HuH-7.5 (cell line): ENCODE data around the gene ADAM22.

Experiments used
- DNase-seq: peaks from one replicate; pipeline ENCODE4 v3.0.0; 2011; ENCODE audit warnings: low spot score

The ADAM22 gene

GRCh38 chr7:88041583-88041982 is 107.5 kb downstream of the ADAM22 start:
- no peak for DNase-seq

- no peak for DNase-seq
Measured at GRCh38 chr7:88042157-88042556, 108.1 kb downstream of the ADAM22 start.

DNA sequence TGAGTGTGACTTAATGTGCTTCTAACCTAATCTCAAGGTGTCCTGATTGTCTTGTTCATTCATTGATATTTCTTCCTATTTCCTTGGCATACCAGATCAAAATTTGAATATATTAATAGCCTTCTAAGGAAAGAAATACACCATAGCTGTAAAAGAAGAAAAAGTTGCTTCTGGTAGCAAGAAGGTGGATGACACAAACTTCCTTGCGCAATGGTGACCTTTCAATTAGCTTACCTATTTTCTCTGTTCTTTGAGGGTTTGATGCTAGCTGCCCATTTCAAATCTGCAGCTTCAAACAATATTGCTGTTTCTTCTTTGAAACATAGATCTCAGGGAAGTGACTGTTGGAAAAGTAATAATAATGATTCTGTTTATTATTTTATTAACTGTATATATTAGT is 108.8 kb downstream of the ADAM22 start:
- no peak for DNase-seq

GRCh38 chr7:88044069-88044468 is 110.0 kb downstream of the ADAM22 start:
- DNase-seq = no peak

GRCh38 chr7:88046839-88047573 is 113.0 kb downstream of the ADAM22 start:
- no peak for DNase-seq

DNA sequence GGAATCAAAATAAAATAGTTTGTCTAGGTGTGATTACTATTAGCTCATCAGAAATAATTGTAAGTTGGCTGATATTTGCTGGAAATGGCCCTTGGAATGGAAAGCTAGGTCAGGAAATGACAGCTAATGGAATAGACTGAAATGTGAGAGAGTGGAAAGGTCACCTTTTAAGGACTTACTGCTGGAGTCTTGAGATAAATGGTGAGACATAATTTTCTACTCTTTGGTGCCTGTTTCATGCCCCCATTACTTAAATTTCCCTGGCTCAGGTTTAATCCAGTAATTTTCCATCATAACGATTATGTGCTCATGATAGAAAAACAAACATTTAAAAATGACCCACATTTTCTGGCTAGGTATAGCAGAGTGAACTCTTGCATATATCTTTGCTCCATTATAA is 123.6 kb downstream of the ADAM22 start:
- DNase-seq = no peak

DNA sequence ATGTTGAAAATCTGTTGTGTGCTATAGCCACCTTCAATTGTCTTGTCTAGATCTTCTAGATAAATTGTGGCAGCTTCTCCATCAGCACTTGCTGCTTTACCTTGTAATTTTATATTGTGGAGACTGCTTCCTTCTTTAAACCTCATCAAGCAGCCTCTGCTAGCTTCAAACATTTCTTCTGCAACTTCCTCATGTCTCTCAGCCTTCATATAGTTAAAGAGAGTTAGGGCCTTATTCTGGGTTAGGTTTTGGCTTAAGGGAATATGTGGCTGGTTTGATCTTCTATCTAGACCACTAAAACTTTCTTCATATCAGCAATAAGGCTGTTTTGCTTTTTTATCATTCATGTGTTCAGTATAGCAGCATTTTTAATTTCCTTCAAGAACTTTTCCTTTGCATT is 128.2 kb downstream of the ADAM22 start:
- no peak for DNase-seq

- DNase-seq = no peak
Measured at GRCh38 chr7:88069093-88069492, 135.0 kb downstream of the ADAM22 start.

- no peak for DNase-seq
Measured at GRCh38 chr7:88071994-88072714, 138.1 kb downstream of the ADAM22 start.

GRCh38 chr7:88072715-88073055 is 138.6 kb downstream of the ADAM22 start:
- no peak for DNase-seq

DNA sequence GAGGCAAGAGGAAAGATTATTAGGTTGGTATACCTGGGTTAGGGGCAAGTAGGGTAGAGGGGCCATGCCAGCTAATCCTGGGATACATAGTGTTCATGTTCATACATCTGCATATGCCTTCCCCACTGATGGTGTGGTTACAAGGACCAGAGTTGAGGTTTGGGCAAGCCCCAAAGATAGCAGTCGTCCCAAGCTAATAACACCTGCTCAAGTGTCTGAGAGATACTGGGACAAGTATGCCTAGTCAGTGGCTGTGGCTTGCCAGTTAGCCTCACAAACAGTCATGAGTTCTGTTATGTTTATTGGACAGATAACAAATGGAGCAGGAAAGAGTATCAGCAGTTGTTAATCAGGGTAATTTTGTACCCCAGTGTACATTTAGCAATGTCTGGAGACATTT is 139.6 kb downstream of the ADAM22 start:
- no peak for DNase-seq

- no peak for DNase-seq
Measured at GRCh38 chr7:88075216-88075615, 141.2 kb downstream of the ADAM22 start.

DNA sequence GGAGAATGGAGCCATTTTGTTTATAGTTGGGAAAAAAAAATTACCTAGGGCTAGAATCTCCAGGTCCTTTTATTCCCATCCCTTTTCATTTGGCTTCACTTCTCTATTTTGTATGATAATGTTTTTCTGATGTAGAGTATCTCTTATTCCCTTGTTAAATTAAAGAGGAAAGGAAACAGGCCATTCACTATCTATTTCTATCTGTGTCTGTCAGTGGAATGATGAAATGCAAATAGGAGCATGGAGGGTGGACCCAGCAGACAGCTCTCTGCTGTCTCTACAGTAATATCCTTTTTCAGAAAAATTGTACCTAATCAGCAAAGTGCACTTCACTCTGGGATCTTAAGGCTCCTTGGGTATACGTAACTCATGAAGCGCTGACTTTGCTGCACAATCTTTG is 149.8 kb downstream of the ADAM22 start:
- no peak for DNase-seq

DNA sequence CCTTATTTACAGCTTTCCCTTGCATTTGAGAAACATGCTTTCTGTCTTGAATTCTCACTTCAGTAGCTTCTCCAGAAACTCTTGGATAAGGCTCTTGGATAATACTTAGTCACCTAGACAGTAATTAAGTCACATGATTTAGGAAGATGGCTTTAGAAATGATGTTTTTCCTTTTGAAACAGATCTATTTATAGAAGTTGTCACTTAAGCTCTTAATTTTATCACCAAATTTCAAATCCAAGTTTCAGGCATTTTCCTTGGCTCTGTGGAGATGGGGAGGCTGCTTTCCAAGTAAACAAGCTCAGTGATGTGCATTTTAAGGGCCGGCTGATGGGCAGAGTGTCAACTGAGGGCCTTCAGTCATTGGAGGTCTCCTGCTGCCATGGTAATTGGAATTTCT is 155.5 kb downstream of the ADAM22 start:
- no peak for DNase-seq

GRCh38 chr7:88090240-88090639 is 156.2 kb downstream of the ADAM22 start:
- DNase-seq = no peak

GRCh38 chr7:88090671-88091070 is 156.6 kb downstream of the ADAM22 start:
- no peak for DNase-seq

DNA sequence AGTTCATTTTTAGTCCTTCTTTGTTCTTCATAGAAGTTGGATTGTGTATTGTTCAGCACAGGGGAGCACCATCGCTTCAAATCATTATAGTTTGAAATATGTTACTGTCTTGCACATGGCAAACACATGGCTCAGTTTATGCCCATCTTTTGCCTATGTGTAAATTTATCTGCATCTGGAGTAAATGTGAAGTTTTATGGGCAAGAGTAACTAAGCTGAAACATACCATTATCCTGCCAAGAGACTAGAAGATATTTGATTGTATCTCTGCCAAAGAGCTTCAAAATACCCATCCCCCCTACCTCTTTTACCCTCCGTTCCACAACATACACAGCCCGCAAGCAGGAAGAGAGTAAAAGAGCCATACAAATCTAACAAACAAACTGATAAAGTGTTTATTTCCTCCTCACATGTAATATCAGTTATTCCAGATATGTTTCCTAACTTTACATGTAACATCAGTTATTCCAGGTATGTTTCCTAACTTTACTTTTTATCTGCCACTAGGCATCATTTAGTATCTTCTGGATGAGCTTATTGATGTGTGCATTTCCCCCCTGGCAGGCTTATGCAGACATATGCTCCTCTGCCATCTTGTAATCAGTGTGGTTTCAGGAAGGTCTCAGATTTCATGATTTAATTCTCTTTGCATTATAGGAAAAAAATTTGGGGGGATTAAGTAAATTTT is 158.1 kb downstream of the ADAM22 start:
- DNase-seq = no peak

DNA sequence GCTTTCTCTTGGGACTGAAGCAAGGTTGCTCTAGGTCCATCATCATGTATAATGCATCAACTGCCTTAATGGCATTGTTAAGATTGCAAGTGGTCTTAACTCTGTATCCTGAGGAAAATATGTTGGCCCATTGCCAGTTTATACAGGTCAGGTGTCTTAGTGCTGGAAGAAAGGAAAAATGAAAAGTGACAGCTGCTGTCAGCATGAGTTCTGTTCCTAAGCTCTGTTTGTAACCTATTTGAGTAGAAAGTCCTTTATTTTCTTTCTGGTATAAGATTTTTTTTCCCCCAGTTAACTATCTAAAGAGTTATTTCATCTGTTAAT is 158.6 kb downstream of the ADAM22 start:
- no peak for DNase-seq

GRCh38 chr7:88101769-88102168 is 167.7 kb downstream of the ADAM22 start:
- no peak for DNase-seq

DNA sequence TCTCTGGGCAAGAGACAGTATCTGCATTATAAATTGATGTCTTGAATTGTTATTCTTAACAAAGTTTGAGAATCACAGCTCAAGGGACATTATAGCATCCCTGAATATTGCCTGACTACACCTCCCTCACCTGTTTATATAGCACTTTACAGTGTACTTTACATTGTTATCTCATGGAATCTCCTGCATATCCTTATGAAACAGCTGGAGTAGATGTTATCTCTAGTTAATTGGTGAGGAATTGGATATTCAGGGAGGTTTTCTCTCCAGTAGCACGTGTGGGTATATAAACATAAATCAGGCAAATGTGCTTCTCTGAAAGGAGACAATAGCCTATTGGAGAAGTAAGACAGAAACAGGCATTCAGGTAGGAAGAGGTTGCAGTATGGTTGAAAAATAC is 168.6 kb downstream of the ADAM22 start:
- no peak for DNase-seq

GRCh38 chr7:88104732-88105131 is 170.7 kb downstream of the ADAM22 start:
- no peak for DNase-seq

GRCh38 chr7:88105231-88105630 is 171.2 kb downstream of the ADAM22 start:
- no peak for DNase-seq

DNA sequence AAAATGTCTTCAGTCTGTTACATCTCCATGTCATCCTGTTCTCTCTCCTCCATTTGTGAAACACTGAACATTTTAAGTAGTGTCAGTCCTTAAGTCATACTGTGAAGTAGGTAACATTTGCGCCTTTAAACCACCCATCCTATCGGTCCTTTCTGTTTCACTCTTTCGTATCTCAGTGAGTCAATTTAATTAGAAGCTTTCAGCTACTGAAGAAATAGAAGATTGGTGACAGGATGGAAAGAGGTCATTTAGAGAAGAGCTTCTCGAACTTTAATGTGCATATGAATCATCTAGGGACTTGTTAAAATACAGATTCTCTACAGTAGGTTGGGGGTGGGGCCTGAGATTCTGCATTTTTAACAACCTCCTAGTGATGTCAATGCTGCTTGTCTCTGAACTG is 172.4 kb downstream of the ADAM22 start:
- DNase-seq = no peak

- no peak for DNase-seq
Measured at GRCh38 chr7:88109612-88110011, 175.6 kb downstream of the ADAM22 start.
